Loucy (cell line): ENCODE measurements around the gene IRS1.

Source experiments
- EZH2phosphoT487 ChIP-seq: fragments of 200-600 bp; IDR thresholded peaks from 2 replicates; pipeline ENCODE4 v1.6.1; 2018; ENCODE audit warnings: antibody characterized with exemption, mild to moderate bottlenecking, moderate library complexity, borderline replicate concordance
- TF ChIP-seq, protein P1 (sequence below): fragments of 200-600 bp; sonication (generic); conservative IDR thresholded peaks from 2 replicates; pipeline ENCODE4 v1.5.1; 2014; ENCODE audit warnings: mild to moderate bottlenecking, antibody characterized with exemption, low read length

GRCh38 chr2:226742347-226742746 is 57.3 kb downstream of the IRS1 start:
- TF ChIP-seq, protein P1, sequence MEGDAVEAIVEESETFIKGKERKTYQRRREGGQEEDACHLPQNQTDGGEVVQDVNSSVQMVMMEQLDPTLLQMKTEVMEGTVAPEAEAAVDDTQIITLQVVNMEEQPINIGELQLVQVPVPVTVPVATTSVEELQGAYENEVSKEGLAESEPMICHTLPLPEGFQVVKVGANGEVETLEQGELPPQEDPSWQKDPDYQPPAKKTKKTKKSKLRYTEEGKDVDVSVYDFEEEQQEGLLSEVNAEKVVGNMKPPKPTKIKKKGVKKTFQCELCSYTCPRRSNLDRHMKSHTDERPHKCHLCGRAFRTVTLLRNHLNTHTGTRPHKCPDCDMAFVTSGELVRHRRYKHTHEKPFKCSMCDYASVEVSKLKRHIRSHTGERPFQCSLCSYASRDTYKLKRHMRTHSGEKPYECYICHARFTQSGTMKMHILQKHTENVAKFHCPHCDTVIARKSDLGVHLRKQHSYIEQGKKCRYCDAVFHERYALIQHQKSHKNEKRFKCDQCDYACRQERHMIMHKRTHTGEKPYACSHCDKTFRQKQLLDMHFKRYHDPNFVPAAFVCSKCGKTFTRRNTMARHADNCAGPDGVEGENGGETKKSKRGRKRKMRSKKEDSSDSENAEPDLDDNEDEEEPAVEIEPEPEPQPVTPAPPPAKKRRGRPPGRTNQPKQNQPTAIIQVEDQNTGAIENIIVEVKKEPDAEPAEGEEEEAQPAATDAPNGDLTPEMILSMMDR = no peak
- no peak for TF ChIP-seq EZH2phosphoT487
